GM06990 (cell line): Measurements from ENCODE around the gene CTU1.

Experiments
- DNase-seq: peaks from one replicate; pipeline ENCODE4 v3.0.0-alpha.2; 2011; ENCODE audit not compliant: insufficient read length; ENCODE audit errors: extremely low read depth
- H3K27me3 ChIP-seq: replicated peaks from 2 replicates; pipeline ENCODE4 v1.6.0; 2011; ENCODE audit warnings: low read length; ENCODE audit not compliant: control insufficient read depth, insufficient read depth
- H3K36me3 ChIP-seq: 2 replicates; pipeline ENCODE4 v1.5.1; 2011; ENCODE audit warnings: low read length; ENCODE audit not compliant: control insufficient read depth, insufficient read depth
- H3K4me3 ChIP-seq: replicated peaks from 2 replicates; pipeline ENCODE4 v1.5.1; 2011; ENCODE audit warnings: low read depth, mild to moderate bottlenecking, control low read depth, low read length
- TF ChIP-seq, protein P1 (sequence below): IDR thresholded peaks from 2 replicates; pipeline ENCODE4 v1.5.1; 2011; ENCODE audit warnings: low read length, control low read depth, mild to moderate bottlenecking, inconsistent platforms; ENCODE audit not compliant: insufficient read depth, poor library complexity, severe bottlenecking

The CTU1 gene

DNA sequence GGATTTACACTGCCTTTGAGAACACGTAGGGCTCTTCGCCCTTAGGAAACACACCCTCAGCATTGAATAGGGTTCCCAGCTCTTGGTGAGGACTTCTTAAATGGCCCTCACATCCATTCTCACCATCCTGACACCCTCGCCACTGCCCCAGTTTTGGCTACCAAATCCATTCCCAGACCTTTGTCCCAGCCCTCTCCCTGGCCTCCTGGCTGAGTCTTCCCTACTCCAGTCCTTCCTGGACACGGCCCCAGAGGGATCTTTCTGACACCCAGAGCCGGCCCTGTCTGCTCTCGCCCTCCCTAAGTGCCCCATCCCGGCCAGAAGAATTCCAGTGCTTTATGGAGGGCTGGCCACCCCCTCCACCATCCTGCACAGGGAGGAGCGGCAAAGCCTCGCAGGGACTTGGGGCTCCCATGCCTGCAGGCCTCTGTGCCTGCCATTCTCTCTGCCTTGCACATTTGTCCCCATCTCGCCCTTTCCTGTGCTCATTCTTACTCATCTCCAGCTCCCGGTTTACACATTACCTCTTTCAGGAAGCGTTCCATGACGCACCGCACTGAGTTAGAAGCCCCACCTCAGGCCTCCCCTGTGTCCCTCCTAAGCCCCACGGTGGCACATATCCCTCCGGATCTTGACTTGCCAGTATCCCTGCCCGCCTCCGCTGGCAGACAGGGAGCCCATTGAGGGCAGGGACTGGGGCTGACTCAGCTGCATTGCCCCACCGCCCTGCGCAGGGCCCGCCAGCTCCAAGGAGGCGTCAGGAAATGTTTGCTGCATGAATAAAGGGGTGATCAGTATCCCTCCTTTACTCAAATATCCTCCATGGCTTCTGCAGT, 14.5 kb downstream of the CTU1 start:
- Histone ChIP-seq H3K36me3 (no peaks in the 10 kb centered on the region; the same call in none of the 2 replicates), H3K4me3 (no peak overlapping the region), H3K27me3 (no peaks in the 10 kb centered on the region)
- no peak for DNase-seq
- TF ChIP-seq, protein P1, sequence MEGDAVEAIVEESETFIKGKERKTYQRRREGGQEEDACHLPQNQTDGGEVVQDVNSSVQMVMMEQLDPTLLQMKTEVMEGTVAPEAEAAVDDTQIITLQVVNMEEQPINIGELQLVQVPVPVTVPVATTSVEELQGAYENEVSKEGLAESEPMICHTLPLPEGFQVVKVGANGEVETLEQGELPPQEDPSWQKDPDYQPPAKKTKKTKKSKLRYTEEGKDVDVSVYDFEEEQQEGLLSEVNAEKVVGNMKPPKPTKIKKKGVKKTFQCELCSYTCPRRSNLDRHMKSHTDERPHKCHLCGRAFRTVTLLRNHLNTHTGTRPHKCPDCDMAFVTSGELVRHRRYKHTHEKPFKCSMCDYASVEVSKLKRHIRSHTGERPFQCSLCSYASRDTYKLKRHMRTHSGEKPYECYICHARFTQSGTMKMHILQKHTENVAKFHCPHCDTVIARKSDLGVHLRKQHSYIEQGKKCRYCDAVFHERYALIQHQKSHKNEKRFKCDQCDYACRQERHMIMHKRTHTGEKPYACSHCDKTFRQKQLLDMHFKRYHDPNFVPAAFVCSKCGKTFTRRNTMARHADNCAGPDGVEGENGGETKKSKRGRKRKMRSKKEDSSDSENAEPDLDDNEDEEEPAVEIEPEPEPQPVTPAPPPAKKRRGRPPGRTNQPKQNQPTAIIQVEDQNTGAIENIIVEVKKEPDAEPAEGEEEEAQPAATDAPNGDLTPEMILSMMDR = no peak

DNA sequence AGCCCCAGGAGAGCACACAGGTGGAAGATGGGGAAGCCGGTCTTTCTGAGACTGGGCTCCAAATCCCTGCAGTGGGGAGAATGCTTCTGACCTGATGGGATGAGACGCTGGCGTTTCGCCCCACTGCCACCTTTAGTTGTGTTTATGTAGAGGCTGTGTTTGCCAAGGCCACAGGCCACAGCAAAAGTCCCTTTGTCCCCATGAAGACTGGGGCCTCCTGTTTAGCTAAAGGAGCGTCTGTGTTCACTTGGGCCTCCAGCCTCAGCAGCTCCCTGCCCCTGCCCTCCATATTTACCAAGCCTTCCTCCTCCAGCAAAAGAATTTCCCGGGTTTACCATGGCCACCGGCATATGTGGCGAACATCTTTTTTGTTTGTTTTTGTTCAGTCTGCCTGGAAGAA, 15.1 kb downstream of the CTU1 start:
- Histone ChIP-seq H3K36me3 (no peaks in the 10 kb centered on the region; the same call in none of the 2 replicates), H3K4me3 (no peak overlapping the region), H3K27me3 (no peaks in the 10 kb centered on the region)
- TF ChIP-seq, protein P1 = no peak
- no peak for DNase-seq

DNA sequence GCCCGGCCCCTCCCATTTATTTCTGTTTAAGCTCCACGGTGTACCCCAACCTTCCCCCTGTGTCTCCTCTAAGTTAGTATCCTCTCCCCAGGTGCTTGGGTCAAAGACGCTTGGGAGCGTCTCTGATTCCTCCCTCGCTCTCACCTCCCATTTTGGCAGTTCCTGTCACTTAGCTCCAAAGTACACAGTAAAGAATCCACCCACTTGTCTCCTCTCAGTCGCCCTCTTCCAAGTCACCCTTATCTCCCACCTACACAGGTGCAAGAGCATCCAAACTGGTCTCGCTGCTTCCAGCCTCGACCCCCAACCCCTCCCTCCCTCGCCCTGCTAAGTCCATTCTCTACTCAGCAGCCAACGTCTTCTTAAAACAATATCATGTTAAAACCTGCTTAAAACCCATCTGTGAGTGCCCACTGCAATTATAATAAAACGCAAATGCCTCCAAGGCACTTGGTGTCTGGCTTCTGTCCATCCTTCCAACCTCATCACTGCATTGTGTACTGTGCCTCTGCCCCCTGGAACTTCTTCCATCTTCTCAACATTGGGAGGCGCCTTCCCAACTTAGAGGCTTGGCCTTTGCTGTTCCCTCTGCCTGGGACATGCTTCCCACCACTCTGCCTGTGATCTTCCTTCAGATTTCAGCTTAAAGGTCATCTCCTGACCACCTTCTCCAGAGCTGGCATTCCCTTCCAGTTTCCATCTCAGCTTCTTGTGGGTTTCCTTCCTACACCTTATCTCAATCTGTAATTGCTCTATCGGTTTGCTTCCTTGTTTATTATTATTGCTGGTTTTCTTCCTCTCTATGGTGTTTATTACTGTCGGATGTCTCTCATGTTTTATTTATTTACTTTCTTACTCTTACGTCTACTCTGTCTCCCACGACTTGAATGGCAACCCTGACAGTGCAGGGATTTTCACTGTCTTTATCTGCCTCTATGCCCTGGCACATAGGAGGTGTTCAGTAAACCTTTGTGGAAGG, 16.0 kb downstream of the CTU1 start:
- Histone ChIP-seq H3K27me3 (no peaks in the 10 kb centered on the region), H3K36me3 (no peaks in the 10 kb centered on the region; the same call in 1 of the 2 replicates), H3K4me3 (no peak overlapping the region)
- no peak for DNase-seq
- TF ChIP-seq, protein P1 = no peak

DNA sequence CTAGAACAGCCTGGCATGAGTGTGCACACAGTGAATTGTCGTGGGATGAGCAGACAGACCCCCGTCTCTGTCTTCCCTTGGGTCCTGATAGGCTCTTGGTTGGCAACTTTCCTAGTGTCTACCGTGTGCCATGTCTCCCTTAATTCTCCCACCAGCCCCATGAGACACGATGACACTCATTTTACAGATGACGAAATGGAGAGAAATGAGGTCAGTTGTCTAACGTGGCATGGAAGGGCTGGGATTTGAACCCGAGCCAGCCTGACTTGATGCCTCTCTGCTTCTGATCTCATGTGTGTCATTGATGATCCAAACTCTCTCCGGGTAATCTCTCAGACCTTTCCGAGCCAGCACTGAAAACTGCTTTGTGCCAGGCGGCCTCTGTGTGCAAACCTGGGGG, 17.1 kb downstream of the CTU1 start:
- Histone ChIP-seq H3K27me3 (no peaks in the 10 kb centered on the region), H3K36me3 (no peaks in the 10 kb centered on the region), H3K4me3 (no peak overlapping the region)
- no peak for DNase-seq
- TF ChIP-seq, protein P1 = no peak

DNA sequence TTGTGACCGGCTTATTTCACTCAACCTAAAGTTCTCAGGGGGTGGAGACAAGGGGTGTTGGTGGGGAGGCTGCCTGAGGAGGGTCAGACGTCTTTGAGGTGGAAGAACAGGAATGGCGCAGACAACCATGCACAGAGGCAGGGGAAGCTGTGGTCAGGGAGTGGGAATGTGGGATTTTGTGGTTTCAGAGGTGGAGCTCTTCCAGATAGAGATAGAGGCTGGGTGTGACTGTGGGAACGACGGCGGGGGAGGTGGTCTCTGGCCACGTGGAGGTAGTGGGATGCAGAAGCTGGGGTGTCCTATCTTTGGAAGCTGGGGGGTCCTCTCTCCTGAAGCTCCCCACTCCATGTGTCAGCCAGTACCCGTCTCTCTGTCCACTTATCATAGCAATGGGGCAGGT, 17.7 kb downstream of the CTU1 start:
- DNase-seq = no peak
- H3K36me3 ChIP-seq = no peaks in the 10 kb centered on the region
- H3K27me3 ChIP-seq = no peaks in the 10 kb centered on the region
- H3K4me3 ChIP-seq = no peak overlapping the region
- TF ChIP-seq, protein P1 = no peak
